ENCODE data around the gene HSH2D. TPM values are rescaled to one million over a fixed set of nuclear protein-coding genes. Genes with fewer than 3 reads are reported as not detected.

Gene HSH2D
- total and polyA plus RNA-seq, 12 donors: 0.21 to 4.7 (median 0.97) TPM; not detected in 1

GRCh38 chr19:16207490-16208025, 64.1 kb downstream of the HSH2D start:
- no peaks in the 10 kb centered on the region for H3K9me3 ChIP-seq (replicated peaks in 1 of 3)
- no peak for TF ChIP-seq CTCF (IDR thresholded peaks at IDR 0.05)
- TF ChIP-seq POLR2A (IDR thresholded peaks at IDR 0.05): no peak
- H3K36me3 ChIP-seq (replicated peaks in 1 of 2): peaks cover 0 to 60% of the 10 kb centered on the region in 2 donors
- H3K27me3 ChIP-seq: no peaks in the 10 kb centered on the region
- peaks cover 6 to 11% of the 10 kb centered on the region in 2 donors for H3K4me1 ChIP-seq (replicated peaks in 1 of 2)
- peak in 1 of 7 donors; percentile 10 for DNase-seq
- H3K27ac ChIP-seq: no peak overlapping the region
- 92 to 96% (median 93%) methylated on average over 8 to 12 of the region's 12 CpGs for WGBS, 4 donors
- intact Hi-C loops (cut with DNase I): no loop called here
- no peak overlapping the region for H3K4me3 ChIP-seq

Small RNA genes lying within 50 kb of the gene (small RNA-seq; reads per million reads assigned to genes)
- gene RF00017: 0 reads per million in 2 donors

Other genes with a start within 250 kb of the HSH2D start
- gene CYP4F2, start 245.6 kb upstream of the HSH2D start, total RNA-seq: not detected
- not detected for gene CYP4F2, start 245.6 kb upstream of the HSH2D start, polyA plus RNA-seq
- 10 to 100 TPM in 1 of 9 donors, 1 to 10 TPM in 3, under 1 TPM in 3, not detected in 2; 0.18 to 10.5 (median 4.2) TPM for gene CYP4F11, start 209.2 kb upstream of the HSH2D start, total RNA-seq
- 1 to 10 TPM in 2 of 3 donors, under 1 TPM in 1; 0.97 to 2.8 (median 2.3) TPM for gene CYP4F11, start 209.2 kb upstream of the HSH2D start, polyA plus RNA-seq
- not detected for gene OR10H4, start 194.7 kb upstream of the HSH2D start, total RNA-seq
- not detected for gene OR10H4, start 194.7 kb upstream of the HSH2D start, polyA plus RNA-seq
- gene TPM4, start 67.2 kb upstream of the HSH2D start, total RNA-seq: 100 to 1,000 TPM; 111 to 294 (median 173) TPM
- gene TPM4, start 67.2 kb upstream of the HSH2D start, polyA plus RNA-seq: 100 to 1,000 TPM; 195 to 290 (median 290) TPM
- gene RAB8A, start 31.8 kb upstream of the HSH2D start, total RNA-seq: 100 to 1,000 TPM in 1 of 9 donors, 10 to 100 TPM in 8; 42.6 to 118 (median 72.1) TPM
- gene RAB8A, start 31.8 kb upstream of the HSH2D start, polyA plus RNA-seq: 100 to 1,000 TPM in 1 of 3 donors, 10 to 100 TPM in 2; 32.0 to 143 (median 34.8) TPM
- gene CIB3, start 29.8 kb downstream of the HSH2D start, total RNA-seq: not detected
- not detected for gene CIB3, start 29.8 kb downstream of the HSH2D start, polyA plus RNA-seq
- 100 to 1,000 TPM in 4 of 9 donors, 10 to 100 TPM in 5; 68.1 to 159 (median 92.3) TPM for gene FAM32A, start 41.7 kb downstream of the HSH2D start, total RNA-seq
- gene FAM32A, start 41.7 kb downstream of the HSH2D start, polyA plus RNA-seq: 100 to 1,000 TPM in 1 of 3 donors, 10 to 100 TPM in 2; 76.4 to 119 (median 77.6) TPM
- 10 to 100 TPM; 51.3 to 99.6 (median 88.0) TPM for gene AP1M1, start 54.2 kb downstream of the HSH2D start, total RNA-seq
- gene AP1M1, start 54.2 kb downstream of the HSH2D start, polyA plus RNA-seq: 10 to 100 TPM; 51.6 to 61.8 (median 58.5) TPM
- gene KLF2, start 181.1 kb downstream of the HSH2D start, total RNA-seq: 10 to 100 TPM in 7 of 9 donors, 1 to 10 TPM in 2; 2.2 to 52.3 (median 26.8) TPM
- gene KLF2, start 181.1 kb downstream of the HSH2D start, polyA plus RNA-seq: 10 to 100 TPM in 1 of 3 donors, 1 to 10 TPM in 2; 7.0 to 29.3 (median 9.6) TPM